Fibroblast of villous mesenchyme (primary cell): ENCODE data around the gene TMEM145. TPM values are rescaled to one million over a fixed set of nuclear protein-coding genes. Genes with fewer than 3 reads are reported as not detected.

Experiments used
- DNase-seq: peaks from one replicate; pipeline ENCODE4 v3.0.0-alpha.2; 2010; ENCODE audit warnings: low read depth
- H3K4me3 ChIP-seq: 2 replicates; pipeline ENCODE4 v1.5.1; 2011; ENCODE audit warnings: low read depth, mild to moderate bottlenecking, low read length
- CTCF ChIP-seq: IDR thresholded peaks from 2 replicates; pipeline ENCODE4 v1.5.1; 2012; ENCODE audit warnings: low read depth, mild to moderate bottlenecking, low read length; ENCODE audit not compliant: insufficient read depth
- total RNA-seq: library from RNA; depleted of rRNA; stranded (reverse); fragments of >200 nt; gene quantifications from 2 replicates; pipeline ENCODE4 v1.2.3, GENCODE V29; 2012

Gene TMEM145
- total RNA-seq, 1 donor, result not detected

- TF ChIP-seq CTCF, result no peak
- H3K4me3 ChIP-seq, result no peak overlapping the region
- DNase-seq, result no peak
Observed at GRCh38 chr19:42278452-42279154, 34.5 kb upstream of the TMEM145 start.

GRCh38 chr19:42279155-42279901, 33.8 kb upstream of the TMEM145 start:
- no peak for DNase-seq
- peak overlapping the region; percentile 78 for H3K4me3 ChIP-seq
- no peak for TF ChIP-seq CTCF

- H3K4me3 ChIP-seq, result peak overlapping the region; percentile 78
- TF ChIP-seq CTCF, result peak; percentile 87
- DNase-seq, result peak; percentile 84
Observed at GRCh38 chr19:42279902-42280814, 33.0 kb upstream of the TMEM145 start.

- DNase-seq, result peak; percentile 23
- no peak for TF ChIP-seq CTCF
- peak overlapping the region; percentile 78 for H3K4me3 ChIP-seq
Observed at GRCh38 chr19:42280815-42281145, 32.3 kb upstream of the TMEM145 start.

GRCh38 chr19:42281146-42281826, 31.8 kb upstream of the TMEM145 start:
- peak overlapping the region; percentile 78 for H3K4me3 ChIP-seq
- no peak for TF ChIP-seq CTCF
- no peak for DNase-seq

GRCh38 chr19:42281827-42282762, 31.0 kb upstream of the TMEM145 start:
- peak overlapping the region; percentile 78 for H3K4me3 ChIP-seq
- TF ChIP-seq CTCF, result no peak
- DNase-seq, result peak; percentile 41
